Frontal cortex (tissue), 4 donors: ENCODE measurements around the gene STAB2. TPM values are rescaled to one million over a fixed set of nuclear protein-coding genes. Genes with fewer than 3 reads are reported as not detected.

ENCODE experiments used
- DNase-seq, 2 donors: peaks; one replicate each; pipeline ENCODE4 v3.0.0; 2012; ENCODE audit warnings: low spot score in 2 of 2
- FAIRE-seq: peaks from 2 replicates; lab custom pipeline; 2012; peaks lifted over from hg19 to GRCh38; lab: Jason Lieb, UNC
- small RNA-seq: library from RNA; depleted of rRNA; stranded (forward); fragments of <200 nt; gene quantifications from one replicate; pipeline ENCODE3, GENCODE V24; 2014
- total RNA-seq: library from RNA; depleted of rRNA; stranded (reverse); fragments of >200 nt; gene quantifications from one replicate; pipeline ENCODE4 v1.2.3, GENCODE V29; 2014
- donor health status: control.
- donor health status: control.
- donor health status: control.

The STAB2 gene
- total RNA-seq, 1 donor from 2014 or later = not detected

DNA sequence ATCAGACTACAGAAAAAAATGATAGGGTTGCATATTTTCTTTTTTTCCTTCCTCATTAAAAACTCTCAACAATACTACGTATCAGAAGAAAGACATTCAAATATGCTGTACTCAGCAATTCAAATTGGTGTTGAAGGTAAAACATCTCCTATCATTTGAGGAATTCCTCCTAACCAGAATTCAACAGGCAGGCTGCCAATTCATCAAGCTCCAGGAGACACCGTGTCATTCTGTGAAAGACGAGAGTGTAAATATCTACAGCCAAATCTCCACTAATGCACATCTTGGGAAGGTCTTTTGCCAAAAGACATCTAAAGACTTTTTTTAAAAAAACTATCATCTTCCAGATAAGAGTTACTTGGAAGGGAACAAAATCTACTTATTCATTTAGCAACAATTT lies 227.4 kb downstream of the STAB2 start:
- DNase-seq (no peak), FAIRE-seq (no peak)

Small RNA genes lying within 50 kb of the gene (small RNA-seq; reads per million reads assigned to genes)
- gene RF00096 = not detected

Other genes starting within 250 kb of the STAB2 start
- 1.2 TPM for gene C12orf42, start 91.3 kb upstream of the STAB2 start, total RNA-seq